LNCAP (cell line): Measurements from ENCODE around the gene CRYGB.
A peak's percentile ranks its signal among the peaks of the same experiment; 100 is the strongest.

Experiments used
- CTCF ChIP-seq: fragments of 450-650 bp; IDR thresholded peaks from 2 replicates; pipeline ENCODE4 v1.5.1; 2017; ENCODE audit warnings: mild to moderate bottlenecking

The CRYGB gene

GRCh38 chr2:208183972-208184705 is 38.2 kb upstream of the CRYGB start:
- no peak for TF ChIP-seq CTCF

GRCh38 chr2:208183526-208183925 is 37.6 kb upstream of the CRYGB start:
- TF ChIP-seq CTCF = no peak

GRCh38 chr2:208182835-208183234 is 36.9 kb upstream of the CRYGB start:
- TF ChIP-seq CTCF = no peak

GRCh38 chr2:208179028-208179609 is 33.2 kb upstream of the CRYGB start:
- TF ChIP-seq CTCF = no peak

- TF ChIP-seq CTCF = no peak
Observed at GRCh38 chr2:208175840-208176153, 29.8 kb upstream of the CRYGB start.

- TF ChIP-seq CTCF = peak; percentile 77
Observed at GRCh38 chr2:208175069-208175839, 29.3 kb upstream of the CRYGB start.

- no peak for TF ChIP-seq CTCF
Observed at GRCh38 chr2:208174144-208174543, 28.2 kb upstream of the CRYGB start.
